Thoracic aorta (tissue), 2 donors: Measurements from ENCODE around the gene LCA5L. TPM values are rescaled to one million over a fixed set of nuclear protein-coding genes. Genes with fewer than 3 reads are reported as not detected.

Experiments used
- ATAC-seq: fragments of 150-250 bp; one replicate; pipeline ENCODE4 v1.8.0; 2017; ENCODE audit warnings: low read depth; ENCODE audit not compliant: insufficient number of reproducible peaks, low FRiP score
- DNase-seq: peaks from one replicate; pipeline ENCODE4 v3.0.0-alpha.2; 2020; ENCODE audit warnings: low spot score
- H3K27ac ChIP-seq, 2 donors: fragments of 200-600 bp; sonication (generic); 1 replicate in 1 of 2; 2 replicates in 1 of 2; pipeline ENCODE4 v1.5.1; 2016; ENCODE audit warnings: mild to moderate bottlenecking in 2 of 2, moderate library complexity in 2 of 2
- H3K27me3 ChIP-seq: fragments of 200-600 bp; sonication (generic); replicated peaks from 2 replicates; pipeline ENCODE4 v1.6.0; 2016; ENCODE audit warnings: mild to moderate bottlenecking; ENCODE audit not compliant: insufficient read depth
- H3K36me3 ChIP-seq: fragments of 200-600 bp; sonication (generic); one replicate; pipeline ENCODE4 v1.5.1; 2016
- H3K4me1 ChIP-seq, 2 donors: fragments of 200-600 bp; sonication (generic); 1 replicate in 1 of 2; 2 replicates in 1 of 2; pipeline versions ENCODE4 v1.5.1 to v1.6.0; 2016; ENCODE audit warnings: low read depth in 2 of 2, mild to moderate bottlenecking in 1 of 2; ENCODE audit not compliant: control insufficient read depth in 1 of 2
- H3K4me3 ChIP-seq: fragments of 200-600 bp; sonication (generic); 2 replicates; pipeline ENCODE4 v1.5.1; 2016; ENCODE audit warnings: mild to moderate bottlenecking
- H3K9me3 ChIP-seq: fragments of 200-600 bp; sonication (generic); 2 replicates; pipeline ENCODE4 v1.5.1; 2016
- CTCF ChIP-seq: fragments of 200-600 bp; sonication (generic); IDR thresholded peaks from one replicate; pipeline ENCODE4 v1.5.1; 2019; ENCODE audit warnings: antibody characterized with exemption
- total RNA-seq, 2 donors: library from RNA; depleted of rRNA; stranded (reverse); fragments of >200 nt; gene quantifications; one replicate each; pipeline versions ENCODE4 v1.1.0 to v1.2.3, GENCODE V29; 2016

The LCA5L gene
- total RNA-seq, 2 donors from 2014 or later: 1.2 to 3.2 TPM

GRCh38 chr21:39381009-39381408, 64.6 kb downstream of the LCA5L start:
- Histone ChIP-seq H3K9me3 (no peaks in the 10 kb centered on the region), H3K4me3 (peak overlapping the region; percentile 92), H3K27ac (peak overlapping the region; percentile 94 to 97), H3K36me3 (no peaks in the 10 kb centered on the region), H3K27me3 (no peaks in the 10 kb centered on the region), H3K4me1 (peaks cover under 1 to 12% of the 10 kb centered on the region in 2 donors)
- ATAC-seq (no peak), DNase-seq (no peak)
- TF ChIP-seq CTCF: no peak

GRCh38 chr21:39379986-39380891, 65.3 kb downstream of the LCA5L start:
- Histone ChIP-seq H3K9me3 (no peaks in the 10 kb centered on the region), H3K36me3 (no peaks in the 10 kb centered on the region), H3K27me3 (no peaks in the 10 kb centered on the region), H3K4me1 (peaks cover 0 to 11% of the 10 kb centered on the region in 2 donors), H3K27ac (peak overlapping the region; percentile 94 to 97), H3K4me3 (peak overlapping the region; percentile 92)
- no peak for TF ChIP-seq CTCF
- DNase-seq (peak; percentile 84), ATAC-seq (peak; percentile 84)

- H3K4me1 ChIP-seq: peaks cover 0 to 11% of the 10 kb centered on the region in 2 donors
- H3K27me3 ChIP-seq: no peaks in the 10 kb centered on the region
- no peak for TF ChIP-seq CTCF
- no peaks in the 10 kb centered on the region for H3K36me3 ChIP-seq
- ATAC-seq: no peak
- no peak overlapping the region for H3K27ac ChIP-seq
- no peak overlapping the region for H3K4me3 ChIP-seq
- H3K9me3 ChIP-seq: no peaks in the 10 kb centered on the region
- no peak for DNase-seq
Observed at GRCh38 chr21:39377444-39378050, 68.0 kb downstream of the LCA5L start.

- no peaks in the 10 kb centered on the region for H3K9me3 ChIP-seq
- no peaks in the 10 kb centered on the region for H3K4me1 ChIP-seq
- no peaks in the 10 kb centered on the region for H3K27me3 ChIP-seq
- ATAC-seq: no peak
- DNase-seq: no peak
- no peak overlapping the region for H3K27ac ChIP-seq
- no peak overlapping the region for H3K4me3 ChIP-seq
- no peak for TF ChIP-seq CTCF
- H3K36me3 ChIP-seq: no peaks in the 10 kb centered on the region
Observed at GRCh38 chr21:39375446-39375845, 70.1 kb downstream of the LCA5L start.

- Histone ChIP-seq H3K9me3 (no peaks in the 10 kb centered on the region), H3K27me3 (no peaks in the 10 kb centered on the region), H3K4me1 (no peaks in the 10 kb centered on the region), H3K4me3 (no peak overlapping the region), H3K36me3 (no peaks in the 10 kb centered on the region), H3K27ac (no peak overlapping the region)
- DNase-seq: no peak
- TF ChIP-seq CTCF: no peak
- no peak for ATAC-seq
Observed at GRCh38 chr21:39374046-39374445, 71.5 kb downstream of the LCA5L start.
